ENCODE results near the gene TDO2. TPM values are rescaled to one million over a fixed set of nuclear protein-coding genes. Genes with fewer than 3 reads are reported as not detected.

TDO2 gene
- total and polyA plus RNA-seq, 8 donors, result 7.4 to 52.4 (median 29.8) TPM

- TF ChIP-seq CTCF (IDR thresholded peaks at IDR 0.05), result no peak
- no peak overlapping the region for H3K4me3 ChIP-seq
- H3K27ac ChIP-seq, result no peak overlapping the region
- no peaks in the 10 kb centered on the region for H3K36me3 ChIP-seq
- intact Hi-C loops (cut with DNase I), result no loop called here
- no peaks in the 10 kb centered on the region for H3K27me3 ChIP-seq
- H3K4me1 ChIP-seq, result no peaks in the 10 kb centered on the region
- no peaks in the 10 kb centered on the region for H3K9me3 ChIP-seq
- ATAC-seq (no peak), DNase-seq (no peak)
Measured at GRCh38 chr4:155962767-155963166, 59.3 kb downstream of the TDO2 start.

GRCh38 chr4:155964016-155964891 is 60.8 kb downstream of the TDO2 start:
- Histone ChIP-seq H3K36me3 (no peaks in the 10 kb centered on the region), H3K4me1 (no peaks in the 10 kb centered on the region), H3K9me3 (no peaks in the 10 kb centered on the region), H3K4me3 (no peak overlapping the region), H3K27ac (no peak overlapping the region), H3K27me3 (no peaks in the 10 kb centered on the region)
- no peak for ATAC-seq
- intact Hi-C loops (cut with DNase I), result no loop called here
- DNase-seq, result no peak
- no peak for TF ChIP-seq CTCF (IDR thresholded peaks at IDR 0.05)

- no peak for TF ChIP-seq CTCF (IDR thresholded peaks at IDR 0.05)
- H3K36me3 ChIP-seq, result no peaks in the 10 kb centered on the region
- no peaks in the 10 kb centered on the region for H3K4me1 ChIP-seq
- no peaks in the 10 kb centered on the region for H3K9me3 ChIP-seq
- H3K27me3 ChIP-seq, result no peaks in the 10 kb centered on the region
- H3K4me3 ChIP-seq, result no peak overlapping the region
- DNase-seq (no peak), ATAC-seq (no peak)
- intact Hi-C loops (cut with DNase I), result no loop called here
- H3K27ac ChIP-seq, result no peak overlapping the region
Measured at GRCh38 chr4:155966171-155966570, 62.7 kb downstream of the TDO2 start.

- no peak for TF ChIP-seq CTCF (IDR thresholded peaks at IDR 0.05)
- DNase-seq, result no peak
- Histone ChIP-seq H3K27ac (no peak overlapping the region), H3K9me3 (no peaks in the 10 kb centered on the region), H3K4me3 (no peak overlapping the region), H3K27me3 (no peaks in the 10 kb centered on the region), H3K36me3 (no peaks in the 10 kb centered on the region), H3K4me1 (no peaks in the 10 kb centered on the region)
- ATAC-seq, result no peak
- intact Hi-C loops (cut with DNase I), result no loop called here
Measured at GRCh38 chr4:155966731-155967395, 63.4 kb downstream of the TDO2 start.

Other genes with a start within 250 kb of the TDO2 start
- gene GUCY1A1, start 236.8 kb upstream of the TDO2 start, total RNA-seq, result 10 to 100 TPM; 78.0 to 92.7 TPM
- gene GUCY1A1, start 236.8 kb upstream of the TDO2 start, polyA plus RNA-seq (ENCODE audit: insufficient read length in 6 of 6), result 100 to 1,000 TPM; 110 to 155 (median 119) TPM
- gene GUCY1B1, start 144.7 kb upstream of the TDO2 start, total RNA-seq, result 10 to 100 TPM; 20.8 to 23.2 TPM
- 10 to 100 TPM; 44.4 to 55.6 (median 49.4) TPM for gene GUCY1B1, start 144.7 kb upstream of the TDO2 start, polyA plus RNA-seq (ENCODE audit: insufficient read length in 6 of 6)
- gene ASIC5, start 37.4 kb upstream of the TDO2 start, total RNA-seq, result not detected
- gene ASIC5, start 37.4 kb upstream of the TDO2 start, polyA plus RNA-seq (ENCODE audit: insufficient read length in 6 of 6), result under 1 TPM in 1 of 6 donors, not detected in 5; 0.07 TPM
- gene CTSO, start 50.2 kb downstream of the TDO2 start, total RNA-seq, result 10 to 100 TPM; 20.9 to 28.7 TPM
- 10 to 100 TPM; 49.3 to 63.8 (median 60.0) TPM for gene CTSO, start 50.2 kb downstream of the TDO2 start, polyA plus RNA-seq (ENCODE audit: insufficient read length in 6 of 6)

All from left lung (tissue), 10 donors.